Mesendoderm (in vitro differentiated cells): ENCODE results near the gene MCEMP1.
A peak's percentile ranks its signal among the peaks of the same experiment; 100 is the strongest.

ENCODE experiments used
- DNase-seq: peaks from one replicate; pipeline ENCODE4 v3.0.0; 2013
- H2AK5ac ChIP-seq: 2 replicates; pipeline ENCODE4 v1.6.1; 2013; ENCODE audit warnings: low read length, inconsistent platforms
- H2BK120ac ChIP-seq: 2 replicates; pipeline ENCODE4 v1.6.1; 2013; ENCODE audit warnings: low read depth, mild to moderate bottlenecking, low read length, moderate library complexity, mixed read lengths
- H2BK15ac ChIP-seq: replicated peaks from 2 replicates; pipeline ENCODE4 v1.6.1; 2013; ENCODE audit warnings: low read depth, mild to moderate bottlenecking, moderate library complexity
- H2BK5ac ChIP-seq: 2 replicates; pipeline ENCODE4 v1.6.1; 2013; ENCODE audit warnings: low read length, inconsistent platforms
- H3K18ac ChIP-seq: 2 replicates; pipeline ENCODE4 v1.6.1; 2013; ENCODE audit warnings: mild to moderate bottlenecking, low read length, mixed read lengths
- H3K23ac ChIP-seq: one replicate; pipeline ENCODE4 v1.6.1; 2013; ENCODE audit warnings: low read length
- H3K27ac ChIP-seq: 2 replicates; pipeline ENCODE4 v1.5.1; 2013; ENCODE audit warnings: low read depth, mild to moderate bottlenecking, inconsistent platforms, low read length, moderate library complexity
- H3K27me3 ChIP-seq: 2 replicates; pipeline ENCODE4 v1.6.1; 2013; ENCODE audit warnings: low read length, control low read depth, mild to moderate bottlenecking, inconsistent platforms; ENCODE audit not compliant: insufficient read depth, poor library complexity
- H3K36me3 ChIP-seq: 2 replicates; pipeline ENCODE4 v1.6.1; 2013; ENCODE audit warnings: low read length, inconsistent platforms; ENCODE audit not compliant: control insufficient read depth, insufficient read depth
- H3K4ac ChIP-seq: one replicate; pipeline ENCODE4 v1.6.1; 2013; ENCODE audit warnings: low read depth, mild to moderate bottlenecking, low read length, moderate library complexity
- H3K4me1 ChIP-seq: 2 replicates; pipeline ENCODE4 v1.6.1; 2013; ENCODE audit warnings: low read depth, low read length, inconsistent platforms; ENCODE audit not compliant: control insufficient read depth
- H3K4me2 ChIP-seq: 2 replicates; pipeline ENCODE4 v1.6.1; 2013; ENCODE audit warnings: low read length
- H3K4me3 ChIP-seq: 2 replicates; pipeline ENCODE4 v1.5.1; 2013; ENCODE audit warnings: mild to moderate bottlenecking, low read length
- H3K56ac ChIP-seq: one replicate; pipeline ENCODE4 v1.6.1; 2013; ENCODE audit warnings: low read length
- H3K79me1 ChIP-seq: 2 replicates; pipeline ENCODE4 v1.6.1; 2013; ENCODE audit warnings: low read length, inconsistent platforms
- H3K79me2 ChIP-seq: 2 replicates; pipeline ENCODE4 v1.6.1; 2013; ENCODE audit warnings: mild to moderate bottlenecking, low read length; ENCODE audit not compliant: control insufficient read depth, insufficient read depth
- H3K9ac ChIP-seq: 2 replicates; pipeline ENCODE4 v1.6.1; 2013; ENCODE audit warnings: low read length, inconsistent platforms
- H4K5ac ChIP-seq: one replicate; pipeline ENCODE4 v1.6.1; 2013; ENCODE audit warnings: low read length
- H4K8ac ChIP-seq: one replicate; pipeline ENCODE4 v1.6.1; 2013; ENCODE audit warnings: low read depth, mild to moderate bottlenecking, control low read depth, low read length, moderate library complexity
- WGBS: extraction: QIAGEN DNeasy Blood & Tissue Kit; methylation state at CpG from one replicate; pipeline ENCODE4 v1.1.7; 2013; ENCODE audit warnings: low lambda C conversion rate, missing lambda C conversion rate; ENCODE audit not compliant: insufficient coverage; ENCODE audit errors: extremely low coverage; 5-methylcytosine and 5-hydroxymethylcytosine counted together

The MCEMP1 gene

GRCh38 chr19:7652061-7652641 is 24.7 kb upstream of the MCEMP1 start:
- H4K8ac ChIP-seq = no peak overlapping the region
- no peaks in the 10 kb centered on the region for H3K27me3 ChIP-seq
- H3K4me3 ChIP-seq = no peak overlapping the region
- no peak overlapping the region for H3K4ac ChIP-seq
- peak overlapping the region; percentile 25 for H3K56ac ChIP-seq
- no peak overlapping the region for H2BK120ac ChIP-seq
- DNase-seq = peak; percentile 89
- H4K5ac ChIP-seq = peak overlapping the region; percentile 39
- H3K9ac ChIP-seq = no peak overlapping the region
- no peak overlapping the region for H3K27ac ChIP-seq
- H2BK5ac ChIP-seq = no peak overlapping the region
- no peaks in the 10 kb centered on the region for H3K79me2 ChIP-seq
- H2AK5ac ChIP-seq = no peak overlapping the region
- no CpG with 5 or more reads among the region's 28 CpGs for WGBS
- H3K18ac ChIP-seq = no peak overlapping the region
- H3K4me1 ChIP-seq = no peaks in the 10 kb centered on the region
- no peaks in the 10 kb centered on the region for H3K36me3 ChIP-seq
- H3K79me1 ChIP-seq = no peaks in the 10 kb centered on the region
- no peak overlapping the region for H2BK15ac ChIP-seq
- H3K4me2 ChIP-seq = peak overlapping the region; percentile 11
- no peak overlapping the region for H3K23ac ChIP-seq

- Histone ChIP-seq H3K9ac (no peak overlapping the region), H3K79me2 (no peaks in the 10 kb centered on the region), H4K8ac (no peak overlapping the region), H3K18ac (no peak overlapping the region), H2AK5ac (no peak overlapping the region), H3K27me3 (no peaks in the 10 kb centered on the region), H2BK15ac (no peak overlapping the region), H2BK120ac (no peak overlapping the region), H3K4me1 (no peaks in the 10 kb centered on the region), H4K5ac (no peak overlapping the region), H3K56ac (no peak overlapping the region), H3K4me3 (no peak overlapping the region), H2BK5ac (no peak overlapping the region), H3K36me3 (no peaks in the 10 kb centered on the region), H3K4ac (no peak overlapping the region), H3K4me2 (no peak overlapping the region), H3K79me1 (no peaks in the 10 kb centered on the region), H3K27ac (no peak overlapping the region), H3K23ac (no peak overlapping the region)
- no CpG with 5 or more reads among the region's 8 CpGs for WGBS
- DNase-seq = no peak
Observed at GRCh38 chr19:7654401-7654800, 22.5 kb upstream of the MCEMP1 start.

GRCh38 chr19:7655581-7655980 is 21.3 kb upstream of the MCEMP1 start:
- Histone ChIP-seq H3K79me2 (no peaks in the 10 kb centered on the region), H3K79me1 (no peaks in the 10 kb centered on the region), H3K4ac (no peak overlapping the region), H2BK15ac (no peak overlapping the region), H2BK120ac (no peak overlapping the region), H3K4me3 (no peak overlapping the region), H3K23ac (no peak overlapping the region), H3K4me2 (no peak overlapping the region), H3K4me1 (no peaks in the 10 kb centered on the region), H2BK5ac (no peak overlapping the region), H4K8ac (no peak overlapping the region), H3K18ac (no peak overlapping the region), H3K56ac (no peak overlapping the region), H3K36me3 (no peaks in the 10 kb centered on the region), H3K9ac (no peak overlapping the region), H3K27ac (no peak overlapping the region), H4K5ac (no peak overlapping the region), H3K27me3 (no peaks in the 10 kb centered on the region), H2AK5ac (no peak overlapping the region)
- no peak for DNase-seq
- no CpG with 5 or more reads among the region's 8 CpGs for WGBS

- Histone ChIP-seq H3K4me1 (no peaks in the 10 kb centered on the region), H2AK5ac (no peak overlapping the region), H3K79me2 (no peaks in the 10 kb centered on the region), H3K27me3 (no peaks in the 10 kb centered on the region), H2BK15ac (no peak overlapping the region), H3K23ac (no peak overlapping the region), H3K18ac (no peak overlapping the region), H2BK5ac (no peak overlapping the region), H3K4ac (no peak overlapping the region), H3K36me3 (no peaks in the 10 kb centered on the region), H3K4me3 (no peak overlapping the region), H4K8ac (no peak overlapping the region), H4K5ac (no peak overlapping the region), H2BK120ac (no peak overlapping the region), H3K4me2 (no peak overlapping the region), H3K27ac (no peak overlapping the region), H3K79me1 (no peaks in the 10 kb centered on the region), H3K9ac (no peak overlapping the region), H3K56ac (no peak overlapping the region)
- no CpG with 5 or more reads among the region's 14 CpGs for WGBS
- DNase-seq = no peak
Observed at GRCh38 chr19:7657131-7657751, 19.6 kb upstream of the MCEMP1 start.

- Histone ChIP-seq H3K27ac (no peak overlapping the region), H3K4me1 (no peaks in the 10 kb centered on the region), H3K18ac (no peak overlapping the region), H3K56ac (no peak overlapping the region), H2BK120ac (no peak overlapping the region), H3K36me3 (no peaks in the 10 kb centered on the region), H2AK5ac (no peak overlapping the region), H2BK5ac (no peak overlapping the region), H3K4me3 (no peak overlapping the region), H3K9ac (no peak overlapping the region), H3K79me2 (no peaks in the 10 kb centered on the region), H3K79me1 (no peaks in the 10 kb centered on the region), H2BK15ac (no peak overlapping the region), H3K4me2 (no peak overlapping the region), H3K4ac (no peak overlapping the region), H4K8ac (no peak overlapping the region), H3K27me3 (no peaks in the 10 kb centered on the region), H4K5ac (no peak overlapping the region), H3K23ac (no peak overlapping the region)
- peak; percentile 28 for DNase-seq
- no CpG with 5 or more reads among the region's 9 CpGs for whole genome bisulfite sequencing
Observed at GRCh38 chr19:7658219-7658686, 18.6 kb upstream of the MCEMP1 start.
